Stimulated activated effector memory CD8-positive, alpha-beta T cell treated with anti-CD3 and anti-CD28 coated beads, Interleukin-12 subunit alpha, Interleukin-12 subunit beta, amount 100 ng/mL, for 72 hours (primary cell): ENCODE results near the gene DNAH6.
A peak's percentile ranks its signal among the peaks of the same experiment; 100 is the strongest.

Experiments used
- ATAC-seq: fragments of 150-1000 bp; cut with Tn5 transposase; 2 replicates; pipeline ENCODE4 v1.10.0; 2021
- DNase-seq, 2 donors: peaks; one replicate each; pipeline ENCODE4 v3.0.0; 2021 to 2022; ENCODE audit warnings: low spot score in 2 of 2
- H3K27ac Mint-ChIP-seq: one replicate; pipeline ENCODE4 v1.8.0; 2022; ENCODE audit warnings: mild to moderate bottlenecking, mixed read lengths
- H3K36me3 Mint-ChIP-seq: one replicate; pipeline ENCODE4 v1.8.0; 2022; ENCODE audit warnings: mild to moderate bottlenecking, mixed read lengths
- H3K4me1 Mint-ChIP-seq: one replicate; pipeline ENCODE4 v1.8.0; 2022; ENCODE audit warnings: mixed read lengths
- H3K4me3 Mint-ChIP-seq: one replicate; pipeline ENCODE4 v1.8.0; 2022; ENCODE audit warnings: mild to moderate bottlenecking, mixed read lengths
- H3K9me3 Mint-ChIP-seq: one replicate; pipeline ENCODE4 v1.8.0; 2022; ENCODE audit warnings: mixed read lengths

The DNAH6 gene

DNA sequence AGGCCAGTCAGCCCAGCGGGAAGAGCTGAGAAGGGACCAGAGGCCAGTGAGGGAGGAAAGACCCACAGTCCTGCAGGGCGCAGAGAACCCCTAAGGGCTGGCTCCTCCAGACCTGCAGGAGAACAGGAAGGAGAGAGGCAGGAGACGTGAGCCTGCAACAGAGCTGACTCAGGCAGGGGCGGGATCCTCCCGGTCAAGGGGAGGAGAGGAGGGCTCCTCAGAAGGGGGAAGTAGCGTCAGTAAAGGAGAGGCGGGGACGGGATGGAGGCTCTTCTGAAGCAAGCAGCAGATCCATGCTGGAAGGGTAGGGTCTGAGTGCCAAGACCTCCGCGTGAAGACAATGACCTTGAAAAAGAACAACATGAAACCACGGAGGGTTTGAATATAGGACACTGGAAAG is 313.8 kb downstream of the DNAH6 start:
- no peaks in the 10 kb centered on the region for H3K9me3 Mint-ChIP-seq
- H3K36me3 Mint-ChIP-seq: peaks cover 5% of the 10 kb centered on the region
- H3K27ac Mint-ChIP-seq: no peak overlapping the region
- ATAC-seq: no peak
- no peak for DNase-seq
- H3K4me1 Mint-ChIP-seq: peaks cover 23% of the 10 kb centered on the region
- H3K4me3 Mint-ChIP-seq: no peak overlapping the region

DNA sequence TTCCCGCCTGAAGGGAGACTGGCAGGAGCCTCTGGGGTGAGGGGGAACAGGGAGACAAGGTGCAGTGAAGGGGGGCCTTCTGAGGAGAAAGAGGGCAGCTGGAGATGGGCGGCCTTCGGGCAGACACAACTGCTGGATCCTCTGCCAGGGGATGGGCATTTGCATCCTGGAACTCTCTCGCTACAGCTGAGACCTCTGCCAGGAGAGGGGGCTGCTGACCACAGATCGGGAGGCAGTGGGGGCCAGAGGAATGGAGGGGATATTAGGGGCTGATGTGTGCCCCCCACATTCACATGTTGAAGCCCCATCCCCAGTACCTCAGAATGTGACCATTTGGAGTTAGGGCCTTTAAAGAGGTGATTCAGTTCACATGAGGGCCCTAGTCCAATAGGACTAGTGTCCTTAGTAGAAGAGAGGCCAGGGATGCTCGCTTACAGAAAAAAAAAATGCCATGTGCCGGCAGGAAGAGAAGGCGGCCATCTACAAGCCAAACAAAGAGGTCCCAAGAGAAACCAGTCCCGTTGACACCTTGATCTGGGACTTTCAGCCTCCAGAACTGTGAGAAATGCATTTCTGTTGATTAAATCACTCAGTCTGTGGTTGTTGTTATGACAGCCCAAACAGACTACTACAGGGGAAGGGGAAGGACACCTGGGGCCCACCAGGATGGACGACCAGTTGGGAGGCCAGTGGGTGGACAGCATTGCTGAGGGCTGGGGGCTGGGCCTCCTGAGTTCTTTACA is 314.6 kb downstream of the DNAH6 start:
- Mint-ChIP-seq H3K4me3 (no peak overlapping the region), H3K9me3 (no peaks in the 10 kb centered on the region), H3K4me1 (peaks cover 24% of the 10 kb centered on the region), H3K36me3 (peaks cover 5% of the 10 kb centered on the region), H3K27ac (no peak overlapping the region)
- ATAC-seq: no peak
- no peak for DNase-seq

DNA sequence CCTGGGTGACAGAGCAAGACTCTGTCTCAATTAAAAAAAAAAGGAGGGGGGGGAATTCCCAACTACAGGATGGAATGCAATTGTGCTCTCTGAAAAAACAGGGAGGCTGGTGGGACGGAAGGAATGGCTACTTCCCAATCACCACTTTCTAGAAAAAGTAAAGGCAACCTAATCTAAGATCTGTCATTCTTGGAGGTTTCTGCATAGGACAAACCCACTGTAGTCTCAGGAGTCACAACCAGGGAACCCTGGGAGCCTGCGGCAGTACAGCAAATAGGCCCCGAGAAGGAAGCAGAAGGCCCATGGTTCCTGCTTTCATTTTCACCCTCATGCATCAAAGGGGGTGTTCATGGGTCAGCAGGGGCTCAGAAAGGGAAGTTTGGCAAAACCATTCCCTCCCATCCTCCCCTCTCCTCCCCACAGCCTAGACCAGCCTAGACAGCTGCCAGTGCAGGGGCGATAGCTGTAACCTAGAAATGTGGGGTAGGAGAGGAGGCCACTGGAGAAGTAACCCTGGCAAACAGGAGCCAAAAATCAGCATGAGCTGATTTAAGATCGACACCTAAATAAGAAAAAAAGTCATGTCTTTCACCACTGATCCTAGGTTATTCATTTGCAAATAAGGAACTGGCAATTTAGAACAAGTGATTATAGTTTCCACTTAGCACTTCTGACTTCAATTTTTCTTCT is 316.6 kb downstream of the DNAH6 start:
- Mint-ChIP-seq H3K4me1 (peaks cover 21% of the 10 kb centered on the region), H3K27ac (peak overlapping the region; percentile 84), H3K36me3 (peaks cover 5% of the 10 kb centered on the region), H3K4me3 (peak overlapping the region; percentile 26), H3K9me3 (peaks cover 3% of the 10 kb centered on the region)
- DNase-seq (no peak), ATAC-seq (no peak)

DNA sequence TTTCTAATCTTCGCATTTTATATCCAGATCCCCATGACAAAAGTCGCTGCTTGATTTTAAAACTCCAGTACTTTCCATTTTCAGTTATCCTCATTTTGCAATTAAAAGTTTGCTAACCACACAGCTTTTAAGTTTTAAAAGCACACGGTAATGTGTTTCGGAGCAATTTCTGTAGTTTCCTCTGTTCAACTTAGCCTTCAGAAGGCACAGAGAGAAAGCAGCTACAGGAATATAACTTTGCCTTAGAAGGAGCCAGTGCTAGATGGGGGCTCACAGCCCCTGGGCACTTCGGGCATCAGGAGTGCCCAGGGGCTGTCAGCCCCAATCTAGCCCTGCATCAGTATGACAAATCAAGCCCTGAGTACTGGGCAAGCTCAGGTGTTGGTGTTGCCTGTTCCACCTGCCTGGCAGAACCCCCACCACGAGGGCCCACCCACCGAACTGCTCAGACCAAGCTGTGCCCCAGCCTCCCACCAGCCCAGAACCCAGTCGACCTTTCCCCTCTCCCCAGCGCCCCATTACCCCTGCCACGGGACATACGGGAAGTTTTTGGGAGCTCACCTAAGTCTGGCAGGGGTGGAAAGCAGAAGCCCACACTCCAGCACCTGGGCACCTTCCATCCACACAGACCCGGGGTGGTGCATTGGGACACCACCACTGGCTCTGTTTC is 317.3 kb downstream of the DNAH6 start:
- Mint-ChIP-seq H3K9me3 (peaks cover 3% of the 10 kb centered on the region), H3K27ac (peak overlapping the region; percentile 84), H3K36me3 (peaks cover 10% of the 10 kb centered on the region), H3K4me3 (peak overlapping the region; percentile 26), H3K4me1 (peaks cover 14% of the 10 kb centered on the region)
- no peak for DNase-seq
- ATAC-seq: no peak

DNA sequence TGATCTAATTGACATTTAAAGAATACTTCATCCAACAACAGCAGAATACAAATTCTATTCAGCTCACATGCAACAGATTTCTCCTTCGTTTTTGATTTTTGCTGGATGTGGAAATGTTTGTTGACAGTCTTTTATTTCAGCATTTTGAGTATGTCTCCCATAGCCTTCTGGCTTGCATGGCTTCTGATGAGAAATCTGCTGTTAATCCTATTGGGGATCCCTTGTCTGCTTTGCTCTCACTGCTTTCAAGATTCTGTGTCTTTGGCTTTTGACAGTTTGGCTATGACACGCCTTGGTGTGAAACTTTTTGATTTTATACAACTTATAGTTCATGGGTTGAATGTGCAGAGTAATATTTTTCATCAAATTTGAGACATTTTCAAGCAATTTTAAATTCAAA is 319.9 kb downstream of the DNAH6 start:
- Mint-ChIP-seq H3K4me3 (no peak overlapping the region), H3K27ac (no peak overlapping the region), H3K36me3 (peaks cover 13% of the 10 kb centered on the region), H3K4me1 (peaks cover 29% of the 10 kb centered on the region), H3K9me3 (peaks cover 3% of the 10 kb centered on the region)
- DNase-seq (no peak), ATAC-seq (no peak)

GRCh38 chr2:84838434-84839145 is 322.3 kb downstream of the DNAH6 start:
- peaks cover 3% of the 10 kb centered on the region for H3K9me3 Mint-ChIP-seq
- no peak overlapping the region for H3K27ac Mint-ChIP-seq
- DNase-seq (no peak), ATAC-seq (no peak)
- H3K4me1 Mint-ChIP-seq: peaks cover 47% of the 10 kb centered on the region
- peaks cover 8% of the 10 kb centered on the region for H3K36me3 Mint-ChIP-seq
- H3K4me3 Mint-ChIP-seq: no peak overlapping the region

GRCh38 chr2:84839851-84840250 is 323.6 kb downstream of the DNAH6 start:
- Mint-ChIP-seq H3K4me1 (peaks cover 50% of the 10 kb centered on the region), H3K4me3 (peak overlapping the region; percentile 10), H3K36me3 (peaks cover 8% of the 10 kb centered on the region), H3K27ac (peak overlapping the region; percentile 58), H3K9me3 (peaks cover 6% of the 10 kb centered on the region)
- no peak for DNase-seq
- no peak for ATAC-seq

DNA sequence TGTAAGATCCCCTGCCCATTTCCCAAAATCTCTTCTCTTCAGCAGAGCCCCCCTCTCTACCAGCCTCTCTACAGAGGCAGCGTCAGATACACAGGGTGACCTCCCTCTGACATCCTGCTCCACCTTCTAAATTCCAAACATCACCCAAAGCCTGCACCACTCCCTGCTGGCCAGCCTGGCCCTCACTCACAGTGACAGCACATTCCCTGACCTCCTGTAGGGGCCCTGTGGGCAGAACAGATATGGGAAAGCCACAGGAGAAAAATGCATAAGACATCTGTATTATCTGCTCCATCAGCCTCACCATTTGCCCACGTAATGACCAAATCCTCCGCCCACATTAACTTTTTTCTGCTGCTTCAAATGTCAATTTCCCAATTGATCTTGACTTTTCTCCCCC is 324.0 kb downstream of the DNAH6 start:
- Mint-ChIP-seq H3K4me1 (peaks cover 50% of the 10 kb centered on the region), H3K27ac (peak overlapping the region; percentile 58), H3K4me3 (peak overlapping the region; percentile 10), H3K9me3 (peaks cover 6% of the 10 kb centered on the region), H3K36me3 (peaks cover 8% of the 10 kb centered on the region)
- ATAC-seq (no peak), DNase-seq (no peak)

DNA sequence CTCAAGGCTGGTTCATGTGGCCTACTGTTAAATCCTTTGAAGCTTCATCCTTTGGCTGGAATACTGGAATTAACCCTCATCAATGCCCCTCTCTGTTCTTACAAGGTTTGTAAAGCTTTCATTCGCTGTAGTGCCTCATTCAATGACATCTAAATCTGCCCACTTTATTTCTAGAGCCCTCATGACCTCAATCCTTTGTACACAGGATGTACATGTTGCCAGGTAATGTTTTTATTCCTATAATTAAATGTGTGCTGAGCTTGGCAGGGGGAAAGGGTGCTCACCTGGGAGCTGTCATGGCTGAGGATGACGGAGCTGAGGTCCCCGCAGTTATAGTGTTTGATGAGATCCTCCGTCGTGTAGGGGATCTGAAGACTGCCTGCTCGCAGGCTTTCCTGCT is 325.3 kb downstream of the DNAH6 start:
- Mint-ChIP-seq H3K27ac (peak overlapping the region; percentile 6), H3K4me1 (peaks cover 63% of the 10 kb centered on the region), H3K36me3 (peaks cover 8% of the 10 kb centered on the region), H3K9me3 (peaks cover 4% of the 10 kb centered on the region), H3K4me3 (no peak overlapping the region)
- DNase-seq (no peak), ATAC-seq (no peak)

DNA sequence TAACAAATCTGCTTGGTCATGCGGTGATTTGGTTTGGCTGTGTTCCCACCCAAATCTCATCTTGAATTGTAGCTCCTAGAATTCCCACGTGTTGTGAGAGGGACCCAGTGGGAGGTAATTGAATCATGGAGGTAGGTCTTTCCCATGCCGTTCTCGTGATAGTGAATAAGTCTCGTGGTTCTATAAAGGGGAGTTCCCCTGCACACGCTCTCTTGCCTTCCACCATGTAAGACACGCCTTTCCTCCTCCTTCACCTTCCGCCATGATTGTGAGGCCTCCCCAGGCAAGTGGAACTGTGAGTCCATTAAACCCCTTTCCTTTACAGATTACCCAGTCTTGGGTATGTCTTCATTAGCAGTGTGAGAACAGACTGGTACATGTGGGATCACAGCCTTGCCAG is 327.8 kb downstream of the DNAH6 start:
- Mint-ChIP-seq H3K36me3 (no peaks in the 10 kb centered on the region), H3K4me1 (peaks cover 84% of the 10 kb centered on the region), H3K4me3 (no peak overlapping the region), H3K9me3 (peaks cover 2% of the 10 kb centered on the region), H3K27ac (peak overlapping the region; percentile 95)
- ATAC-seq (no peak), DNase-seq (no peak)

GRCh38 chr2:84846041-84846663 is 329.9 kb downstream of the DNAH6 start:
- peaks cover 2% of the 10 kb centered on the region for H3K9me3 Mint-ChIP-seq
- peak overlapping the region; percentile 65 for H3K4me3 Mint-ChIP-seq
- no peaks in the 10 kb centered on the region for H3K36me3 Mint-ChIP-seq
- H3K27ac Mint-ChIP-seq: peak overlapping the region; percentile 95
- peaks cover 87% of the 10 kb centered on the region for H3K4me1 Mint-ChIP-seq
- DNase-seq (peak in 1 of 2 donors; percentile 58), ATAC-seq (peak; percentile 63)

DNA sequence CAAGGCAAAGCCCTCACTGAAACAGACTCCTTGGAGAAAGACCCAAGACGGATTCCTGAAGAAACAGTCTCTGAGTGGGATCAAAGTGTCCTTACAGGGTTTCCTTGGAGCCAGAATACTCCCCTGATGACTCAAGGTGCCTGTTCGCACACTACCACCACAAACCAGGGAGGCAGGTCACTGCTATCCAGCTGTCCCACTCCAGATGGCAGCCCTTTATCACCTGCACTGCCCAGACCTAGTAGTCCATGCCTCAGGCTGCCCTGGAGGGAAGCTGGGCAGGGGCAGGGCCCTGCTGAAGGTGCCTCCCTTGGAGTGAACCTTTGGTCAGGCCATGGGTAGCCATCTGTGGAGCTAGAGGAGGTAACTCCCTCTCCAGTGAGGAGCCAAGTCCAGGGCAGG is 330.4 kb downstream of the DNAH6 start:
- H3K27ac Mint-ChIP-seq: peak overlapping the region; percentile 95
- H3K9me3 Mint-ChIP-seq: peaks cover 2% of the 10 kb centered on the region
- peaks cover 87% of the 10 kb centered on the region for H3K4me1 Mint-ChIP-seq
- H3K4me3 Mint-ChIP-seq: peak overlapping the region; percentile 65
- ATAC-seq (no peak), DNase-seq (peak in 1 of 2 donors; percentile 53)
- no peaks in the 10 kb centered on the region for H3K36me3 Mint-ChIP-seq

GRCh38 chr2:84847326-84848050 is 331.2 kb downstream of the DNAH6 start:
- Mint-ChIP-seq H3K9me3 (peaks cover 2% of the 10 kb centered on the region), H3K4me3 (peak overlapping the region; percentile 65), H3K27ac (peak overlapping the region; percentile 95), H3K36me3 (peaks cover 6% of the 10 kb centered on the region), H3K4me1 (peaks cover 88% of the 10 kb centered on the region)
- no peak for DNase-seq
- ATAC-seq: no peak

DNA sequence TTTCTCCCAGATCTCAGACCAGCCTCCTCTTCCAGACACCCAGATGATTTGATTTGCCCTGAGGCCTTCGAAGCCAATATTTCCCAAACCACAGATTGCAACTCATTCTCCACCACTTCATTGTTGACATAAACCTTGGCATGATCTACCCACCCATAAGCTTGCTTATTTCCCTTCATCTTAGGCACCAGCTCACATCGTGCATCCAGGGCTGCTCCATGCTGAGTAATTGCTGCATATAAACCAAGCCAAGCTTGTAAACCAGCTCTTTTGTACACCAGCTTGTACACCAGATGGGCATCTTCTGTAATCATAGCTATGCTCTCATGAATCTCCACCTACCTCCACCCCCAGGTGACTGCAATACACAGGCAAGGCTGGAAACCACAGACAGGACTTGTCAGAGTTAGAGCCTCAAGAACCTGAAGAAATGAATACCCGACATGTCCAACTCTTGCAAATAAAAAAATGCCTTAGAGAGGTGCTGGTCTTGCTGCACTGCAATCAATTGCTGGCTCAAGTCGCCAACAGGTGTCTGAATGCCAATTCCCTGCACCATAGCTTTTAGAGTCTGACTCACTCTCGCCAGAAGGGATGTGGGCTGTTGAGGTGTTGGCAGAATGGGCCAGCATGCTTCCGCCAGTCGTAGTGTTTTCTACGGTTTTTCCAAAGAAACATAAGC is 333.1 kb downstream of the DNAH6 start:
- Mint-ChIP-seq H3K4me3 (peak overlapping the region; percentile 16), H3K4me1 (peaks cover 76% of the 10 kb centered on the region), H3K27ac (peak overlapping the region; percentile 58), H3K36me3 (peaks cover 15% of the 10 kb centered on the region), H3K9me3 (peaks cover 5% of the 10 kb centered on the region)
- DNase-seq (no peak), ATAC-seq (peak; percentile 76)
